LNCaP clone FGC (cell line): ENCODE results near the gene GTF2H4.

ENCODE experiments used
- DNase-seq: peaks from one replicate; pipeline ENCODE4 v3.0.0-alpha.2; 2011; ENCODE audit warnings: low read depth
- H3K4me3 ChIP-seq: 2 replicates; pipeline ENCODE4 v1.5.1; 2011; ENCODE audit warnings: mild to moderate bottlenecking, low read depth, low read length, control low read depth
- TF ChIP-seq, protein P1 (sequence below): IDR thresholded peaks from 2 replicates; pipeline ENCODE4 v1.5.1; 2012; ENCODE audit warnings: mild to moderate bottlenecking; ENCODE audit not compliant: control insufficient read depth, insufficient read depth; ENCODE audit errors: extremely low read depth

GTF2H4 gene

DNA sequence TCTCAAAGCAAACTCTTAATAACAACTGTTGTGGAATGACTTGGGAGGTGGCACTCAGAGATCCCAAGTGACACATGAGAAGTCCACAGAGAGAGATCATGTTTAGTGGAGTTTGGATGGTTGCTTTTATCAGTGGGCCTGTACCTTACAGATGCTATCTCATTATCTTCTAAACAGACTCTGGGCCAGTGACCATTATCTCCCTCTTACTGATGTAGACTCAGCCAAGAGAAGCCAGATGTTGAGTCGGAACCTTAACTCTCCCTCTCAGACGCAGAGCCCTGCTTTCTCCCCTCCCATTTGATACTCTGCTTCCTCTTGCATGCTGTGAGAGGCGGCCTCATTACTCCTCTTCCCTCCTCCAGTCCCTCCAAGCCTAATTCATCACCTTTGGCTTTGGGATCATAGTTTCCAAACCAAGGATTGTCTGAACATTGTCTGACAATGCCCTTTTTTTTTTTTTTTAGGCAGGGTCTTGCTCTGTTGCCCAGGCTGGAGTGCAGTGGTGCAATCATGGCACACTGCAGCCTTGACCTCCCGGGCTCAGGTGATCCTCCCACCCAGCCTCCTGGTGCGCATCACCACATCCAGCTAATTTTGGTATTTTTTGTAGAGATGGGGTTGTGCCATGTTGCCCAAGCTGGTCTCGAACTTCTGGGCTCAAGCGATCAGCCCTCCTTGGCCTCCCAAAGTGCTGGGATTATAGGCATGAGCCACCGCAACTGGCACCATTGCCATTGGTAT lies 28.2 kb upstream of the GTF2H4 start:
- no peak overlapping the region for H3K4me3 ChIP-seq

DNA sequence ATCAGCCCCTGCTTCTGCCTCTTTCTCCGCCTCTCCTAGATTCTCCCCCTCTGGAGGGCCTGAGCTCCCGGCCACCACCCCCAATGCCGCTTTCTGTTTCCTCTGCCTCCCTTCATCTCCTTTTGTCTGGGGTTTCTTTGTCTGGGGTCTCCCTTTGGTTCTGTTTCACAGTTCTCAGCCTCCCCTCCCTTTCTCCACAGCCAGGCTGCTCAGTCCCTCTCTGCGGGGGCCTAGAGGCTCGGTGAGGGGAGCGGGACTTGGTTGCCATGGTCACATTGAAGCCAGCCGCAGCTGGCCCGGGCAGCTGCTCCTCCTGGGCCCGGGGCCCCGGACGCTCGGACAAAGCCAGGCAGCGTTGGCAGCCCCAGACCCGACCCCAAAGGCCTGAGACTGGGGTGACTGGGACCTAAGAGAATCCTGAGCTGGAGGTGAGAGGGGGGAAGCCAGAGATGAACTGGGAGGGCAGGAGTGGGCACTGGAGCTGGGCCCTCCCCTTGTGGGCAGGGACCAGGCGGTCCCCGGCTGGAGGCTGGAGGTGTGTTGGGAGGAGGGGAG lies 27.2 kb upstream of the GTF2H4 start:
- TF ChIP-seq, protein P1, sequence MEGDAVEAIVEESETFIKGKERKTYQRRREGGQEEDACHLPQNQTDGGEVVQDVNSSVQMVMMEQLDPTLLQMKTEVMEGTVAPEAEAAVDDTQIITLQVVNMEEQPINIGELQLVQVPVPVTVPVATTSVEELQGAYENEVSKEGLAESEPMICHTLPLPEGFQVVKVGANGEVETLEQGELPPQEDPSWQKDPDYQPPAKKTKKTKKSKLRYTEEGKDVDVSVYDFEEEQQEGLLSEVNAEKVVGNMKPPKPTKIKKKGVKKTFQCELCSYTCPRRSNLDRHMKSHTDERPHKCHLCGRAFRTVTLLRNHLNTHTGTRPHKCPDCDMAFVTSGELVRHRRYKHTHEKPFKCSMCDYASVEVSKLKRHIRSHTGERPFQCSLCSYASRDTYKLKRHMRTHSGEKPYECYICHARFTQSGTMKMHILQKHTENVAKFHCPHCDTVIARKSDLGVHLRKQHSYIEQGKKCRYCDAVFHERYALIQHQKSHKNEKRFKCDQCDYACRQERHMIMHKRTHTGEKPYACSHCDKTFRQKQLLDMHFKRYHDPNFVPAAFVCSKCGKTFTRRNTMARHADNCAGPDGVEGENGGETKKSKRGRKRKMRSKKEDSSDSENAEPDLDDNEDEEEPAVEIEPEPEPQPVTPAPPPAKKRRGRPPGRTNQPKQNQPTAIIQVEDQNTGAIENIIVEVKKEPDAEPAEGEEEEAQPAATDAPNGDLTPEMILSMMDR, result no peak
- H3K4me3 ChIP-seq, result no peak overlapping the region
- no peak for DNase-seq

More for the DNA sequence above, 28.2 kb upstream of the GTF2H4 start:
- DNase-seq, result no peak
- TF ChIP-seq, protein P1, result no peak

DNA sequence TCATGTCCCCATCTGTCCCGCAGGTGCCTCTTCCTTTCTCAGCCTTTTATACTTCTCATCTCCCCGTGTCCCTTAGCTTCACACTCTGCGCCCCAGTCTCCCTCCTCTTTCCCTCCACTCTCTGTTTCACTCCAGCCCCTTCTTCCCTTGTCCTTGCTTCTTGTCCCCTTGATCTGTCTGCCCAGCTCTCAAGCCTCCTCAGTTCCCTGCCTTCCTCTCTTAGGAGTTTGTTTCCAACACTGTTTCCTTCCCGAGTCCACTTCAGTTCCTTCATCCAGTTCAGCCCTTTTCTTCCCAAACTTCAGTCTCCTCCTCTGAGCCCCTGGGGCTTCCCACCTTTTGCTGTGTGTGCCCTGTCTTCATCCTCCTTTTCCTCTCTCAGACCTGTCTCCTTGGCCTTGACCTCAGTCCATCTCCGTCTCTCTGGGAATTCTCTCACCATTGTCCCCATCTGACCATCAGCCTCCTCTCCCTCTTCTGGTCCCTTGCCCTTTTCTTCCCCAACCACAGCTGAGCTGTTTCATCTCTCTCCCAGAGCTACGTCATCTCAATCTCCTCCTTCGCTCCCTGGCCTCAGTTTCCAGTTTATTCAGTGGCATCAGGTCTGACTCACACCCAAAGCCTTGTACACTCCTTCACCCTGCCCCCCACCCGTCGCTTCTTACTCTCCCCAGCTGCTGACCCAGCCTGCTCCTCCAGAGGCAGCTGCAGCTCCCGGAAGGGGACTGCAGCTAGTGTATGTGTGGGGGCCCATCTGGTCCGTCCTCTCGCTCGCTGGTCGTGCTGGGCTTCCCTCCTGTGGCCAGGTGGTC lies 26.4 kb upstream of the GTF2H4 start:
- H3K4me3 ChIP-seq, result no peak overlapping the region
- TF ChIP-seq, protein P1, result no peak
- DNase-seq, result no peak

DNA sequence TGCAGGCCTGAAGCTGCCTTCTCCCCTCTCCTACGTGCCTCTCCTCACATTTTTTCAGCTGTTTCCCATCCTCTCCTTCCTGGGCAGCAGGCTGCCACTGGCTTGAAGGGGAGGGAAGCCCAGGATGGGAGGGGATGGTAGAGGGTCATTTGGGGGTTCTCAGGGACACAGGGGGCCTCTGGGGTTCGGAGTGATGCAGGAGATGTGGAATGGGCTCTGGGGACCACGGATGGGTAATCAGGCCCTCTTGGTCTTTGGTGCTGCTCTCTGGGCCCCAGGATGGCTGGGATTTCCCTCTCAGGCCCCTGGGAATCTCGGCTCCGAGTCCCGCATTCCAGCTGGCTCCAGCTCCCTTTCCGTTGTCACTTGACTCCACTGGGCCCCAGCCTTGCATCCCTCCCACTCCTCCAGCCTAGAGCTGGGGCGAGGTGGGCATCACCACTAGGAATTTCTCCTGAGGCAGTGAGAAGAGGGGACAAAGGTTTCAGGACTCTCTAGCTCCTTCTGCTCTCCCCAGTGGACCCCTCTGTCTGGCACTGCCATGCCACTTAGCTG lies 25.7 kb upstream of the GTF2H4 start:
- peak overlapping the region; percentile 81 for H3K4me3 ChIP-seq
- TF ChIP-seq, protein P1, result no peak
- no peak for DNase-seq

DNA sequence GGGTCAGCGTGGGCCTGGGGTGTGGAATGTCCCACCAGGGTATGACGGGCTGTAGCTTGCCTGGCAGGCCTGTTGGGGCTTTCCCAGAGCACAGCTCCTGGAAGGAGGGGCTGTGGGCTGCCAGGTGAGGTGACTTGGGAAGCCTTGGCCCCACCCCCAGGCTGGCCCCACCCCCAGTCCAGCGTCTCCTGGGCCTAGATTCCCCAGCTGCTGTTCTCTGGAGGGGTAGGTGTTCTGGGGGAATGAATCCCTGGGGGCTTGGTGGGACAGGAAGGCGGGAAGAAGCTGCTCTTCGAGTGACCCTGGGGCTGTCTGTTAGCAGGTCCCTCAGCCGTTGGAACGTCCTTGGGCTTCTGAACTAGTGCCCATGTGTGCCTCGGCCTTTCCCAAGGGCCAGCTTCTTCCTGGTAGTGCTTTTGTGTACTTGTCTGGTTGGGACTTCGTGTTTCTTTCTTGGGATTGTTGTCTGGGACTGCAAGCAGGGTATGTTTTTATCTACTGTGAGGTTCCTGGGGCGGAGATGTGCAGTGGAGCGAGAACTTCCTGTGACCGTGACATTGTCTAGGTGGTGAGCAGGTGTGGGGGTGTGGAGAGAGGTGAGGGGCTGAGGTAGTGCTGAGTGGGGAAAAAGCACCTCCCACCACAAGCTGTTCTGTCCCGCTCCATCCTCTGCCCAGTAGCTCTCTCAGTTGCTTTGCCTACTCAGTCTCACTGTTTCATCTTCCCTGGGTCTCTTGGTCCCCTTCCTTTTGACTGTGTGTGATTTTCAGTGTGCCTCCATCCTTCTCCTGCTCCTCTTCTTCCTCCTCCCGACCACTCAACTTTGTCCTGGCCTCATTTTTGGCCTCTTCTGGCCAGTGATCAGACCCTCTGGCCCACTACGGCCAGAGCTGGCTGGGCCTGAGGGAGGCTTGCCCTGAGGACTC lies 25.0 kb upstream of the GTF2H4 start:
- TF ChIP-seq, protein P1, result no peak
- peak overlapping the region; percentile 81 for H3K4me3 ChIP-seq
- DNase-seq, result no peak
